Astrocyte (in vitro differentiated cells and primary cell): ENCODE data around the gene PCNT. TPM values are rescaled to one million over a fixed set of nuclear protein-coding genes. Genes with fewer than 3 reads are reported as not detected.

Source experiments
- DNase-seq: peaks from one replicate; pipeline ENCODE4 v3.0.0-alpha.2; 2010; ENCODE audit warnings: low read depth
- FAIRE-seq: peaks from 2 replicates; lab custom pipeline; 2011; peaks lifted over from hg19 to GRCh38; lab: Jason Lieb, UNC
- H2AFZ ChIP-seq: 2 replicates; pipeline ENCODE4 v1.6.0; 2012; ENCODE audit warnings: low read depth, low read length, inconsistent platforms
- H3K27ac ChIP-seq: 2 replicates; pipeline ENCODE4 v1.5.1; 2011; ENCODE audit warnings: low read depth, low read length, inconsistent platforms
- H3K27me3 ChIP-seq: 2 replicates; pipeline ENCODE4 v1.6.0; 2011; ENCODE audit warnings: low read length, inconsistent platforms; ENCODE audit not compliant: insufficient read depth
- H3K36me3 ChIP-seq: 2 replicates; pipeline ENCODE4 v1.5.1; 2011; ENCODE audit warnings: low read length, inconsistent platforms; ENCODE audit not compliant: insufficient read depth
- H3K4me1 ChIP-seq: 2 replicates; pipeline ENCODE4 v1.5.1; 2011; ENCODE audit warnings: low read length, inconsistent platforms; ENCODE audit not compliant: insufficient read depth
- H3K4me2 ChIP-seq: 2 replicates; pipeline ENCODE4 v1.6.0; 2012; ENCODE audit warnings: low read length, inconsistent platforms
- H3K4me3 ChIP-seq: 2 replicates; pipeline ENCODE4 v1.5.1; 2011; ENCODE audit warnings: low read depth, mild to moderate bottlenecking, low read length, inconsistent platforms; ENCODE audit not compliant: insufficient read depth
- H3K79me2 ChIP-seq: 2 replicates; pipeline ENCODE4 v1.6.0; 2012; ENCODE audit warnings: mild to moderate bottlenecking, low read length, inconsistent platforms; ENCODE audit not compliant: insufficient read depth
- H3K9ac ChIP-seq: 2 replicates; pipeline ENCODE4 v1.6.0; 2012; ENCODE audit warnings: mild to moderate bottlenecking, low read length, inconsistent platforms
- H3K9me3 ChIP-seq: 2 replicates; pipeline ENCODE4 v1.5.1; 2012; ENCODE audit warnings: low read depth, mild to moderate bottlenecking, low read length, inconsistent platforms; ENCODE audit not compliant: insufficient read depth
- H4K20me1 ChIP-seq: 2 replicates; pipeline ENCODE4 v1.6.0; 2012; ENCODE audit warnings: low read length, inconsistent platforms; ENCODE audit not compliant: insufficient read depth
- H3K27ac Mint-ChIP-seq: one replicate; pipeline ENCODE4 v1.8.0; 2021; ENCODE audit warnings: mild to moderate bottlenecking, mixed read lengths; ENCODE audit not compliant: unreplicated experiment
- H3K27me3 Mint-ChIP-seq: one replicate; pipeline ENCODE4 v1.8.0; 2021; ENCODE audit warnings: low read depth, mixed read lengths; ENCODE audit not compliant: unreplicated experiment
- H3K36me3 Mint-ChIP-seq: one replicate; pipeline ENCODE4 v1.8.0; 2021; ENCODE audit warnings: low read depth, mixed read lengths; ENCODE audit not compliant: unreplicated experiment
- H3K4me1 Mint-ChIP-seq: one replicate; pipeline ENCODE4 v1.8.0; 2021; ENCODE audit warnings: low read depth, mixed read lengths; ENCODE audit not compliant: unreplicated experiment
- H3K4me3 Mint-ChIP-seq: one replicate; pipeline ENCODE4 v1.8.0; 2021; ENCODE audit warnings: mild to moderate bottlenecking, moderate library complexity, mixed read lengths; ENCODE audit not compliant: unreplicated experiment
- H3K9me3 Mint-ChIP-seq: one replicate; pipeline ENCODE4 v1.8.0; 2021; ENCODE audit warnings: mild to moderate bottlenecking, mixed read lengths; ENCODE audit not compliant: unreplicated experiment
- EZH2 ChIP-seq: IDR thresholded peaks from 2 replicates; pipeline ENCODE4 v1.6.1; 2012; ENCODE audit warnings: mild to moderate bottlenecking, low read length, inconsistent platforms; ENCODE audit not compliant: insufficient read depth
- total RNA-seq: library from RNA; stranded (reverse); gene quantifications from 2 replicates; pipeline ENCODE4 v1.2.1, GENCODE V29; 2021
- TF ChIP-seq, protein P1 (sequence below): IDR thresholded peaks from 2 replicates; pipeline ENCODE4 v1.5.1; 2011; ENCODE audit warnings: low read depth, mild to moderate bottlenecking, inconsistent platforms, low read length, moderate library complexity; ENCODE audit not compliant: insufficient read depth

PCNT gene
- total RNA-seq, 1 donor from 2014 or later: 19.9 TPM

DNA sequence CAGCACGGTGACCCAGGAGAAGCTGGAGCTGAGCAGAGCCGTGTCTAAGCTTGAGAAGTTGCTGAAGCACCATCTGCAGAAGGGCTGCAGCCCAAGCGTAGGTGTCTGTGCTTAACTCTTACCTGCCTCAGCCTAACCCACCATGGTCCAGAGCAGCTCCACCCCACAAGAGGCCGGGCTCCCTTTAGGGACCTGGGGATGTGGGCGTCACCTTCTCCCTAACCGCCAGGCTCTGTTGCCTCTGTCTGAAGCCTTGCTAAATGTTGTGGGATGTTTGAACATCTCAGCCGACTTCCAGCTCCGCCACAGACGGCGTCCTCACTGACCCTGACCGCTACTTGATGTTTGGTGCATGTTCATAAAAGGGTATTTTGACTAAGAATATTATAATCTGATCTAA, 114.3 kb downstream of the PCNT start:
- Histone ChIP-seq H3K9me3 (no peaks in the 10 kb centered on the region), H3K79me2 (no peaks in the 10 kb centered on the region), H4K20me1 (no peaks in the 10 kb centered on the region), H2AFZ (no peak overlapping the region), H3K36me3 (peaks cover 29% of the 10 kb centered on the region), H3K4me2 (no peak overlapping the region), H3K27ac (no peak overlapping the region), H3K27me3 (no peaks in the 10 kb centered on the region), H3K4me1 (no peaks in the 10 kb centered on the region), H3K4me3 (no peak overlapping the region), H3K9ac (no peak overlapping the region)
- TF ChIP-seq, protein P1, sequence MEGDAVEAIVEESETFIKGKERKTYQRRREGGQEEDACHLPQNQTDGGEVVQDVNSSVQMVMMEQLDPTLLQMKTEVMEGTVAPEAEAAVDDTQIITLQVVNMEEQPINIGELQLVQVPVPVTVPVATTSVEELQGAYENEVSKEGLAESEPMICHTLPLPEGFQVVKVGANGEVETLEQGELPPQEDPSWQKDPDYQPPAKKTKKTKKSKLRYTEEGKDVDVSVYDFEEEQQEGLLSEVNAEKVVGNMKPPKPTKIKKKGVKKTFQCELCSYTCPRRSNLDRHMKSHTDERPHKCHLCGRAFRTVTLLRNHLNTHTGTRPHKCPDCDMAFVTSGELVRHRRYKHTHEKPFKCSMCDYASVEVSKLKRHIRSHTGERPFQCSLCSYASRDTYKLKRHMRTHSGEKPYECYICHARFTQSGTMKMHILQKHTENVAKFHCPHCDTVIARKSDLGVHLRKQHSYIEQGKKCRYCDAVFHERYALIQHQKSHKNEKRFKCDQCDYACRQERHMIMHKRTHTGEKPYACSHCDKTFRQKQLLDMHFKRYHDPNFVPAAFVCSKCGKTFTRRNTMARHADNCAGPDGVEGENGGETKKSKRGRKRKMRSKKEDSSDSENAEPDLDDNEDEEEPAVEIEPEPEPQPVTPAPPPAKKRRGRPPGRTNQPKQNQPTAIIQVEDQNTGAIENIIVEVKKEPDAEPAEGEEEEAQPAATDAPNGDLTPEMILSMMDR: no peak
- TF ChIP-seq EZH2: no peak
- peaks cover 16% of the 10 kb centered on the region for H3K36me3 Mint-ChIP-seq
- FAIRE-seq (no peak), DNase-seq (no peak)
- no peaks in the 10 kb centered on the region for H3K4me1 Mint-ChIP-seq
- no peak overlapping the region for H3K27ac Mint-ChIP-seq
- no peaks in the 10 kb centered on the region for H3K9me3 Mint-ChIP-seq
- H3K27me3 Mint-ChIP-seq: no peaks in the 10 kb centered on the region
- no peak overlapping the region for H3K4me3 Mint-ChIP-seq

DNA sequence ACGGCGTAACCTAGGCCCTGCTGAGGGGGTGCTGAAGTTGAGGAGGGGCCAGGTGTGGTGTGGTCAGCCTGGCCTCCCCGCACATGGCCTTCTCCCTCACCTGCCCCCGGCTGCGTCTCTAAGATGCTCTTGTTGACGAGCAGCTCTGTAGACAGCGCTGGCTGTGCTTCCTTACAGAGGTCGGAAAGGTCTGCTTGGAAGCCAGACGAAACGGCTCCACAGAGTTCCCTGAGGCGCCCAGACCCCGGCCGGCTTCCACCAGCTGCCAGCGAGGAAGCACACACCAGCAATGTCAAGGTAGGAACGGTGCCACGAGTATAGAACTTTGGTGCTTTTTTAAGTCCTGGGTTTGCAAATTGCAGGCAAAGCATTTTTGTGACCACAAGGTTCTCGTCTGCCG, 116.0 kb downstream of the PCNT start:
- TF ChIP-seq, protein P1: no peak
- TF ChIP-seq EZH2: no peak
- Histone ChIP-seq H3K79me2 (no peaks in the 10 kb centered on the region), H3K4me1 (no peaks in the 10 kb centered on the region), H2AFZ (no peak overlapping the region), H3K36me3 (peaks cover 32% of the 10 kb centered on the region), H3K9me3 (no peaks in the 10 kb centered on the region), H3K4me2 (no peak overlapping the region), H3K27ac (no peak overlapping the region), H3K27me3 (no peaks in the 10 kb centered on the region), H3K4me3 (no peak overlapping the region), H4K20me1 (no peaks in the 10 kb centered on the region), H3K9ac (no peak overlapping the region)
- DNase-seq (no peak), FAIRE-seq (no peak)
- Mint-ChIP-seq H3K36me3 (peaks cover 16% of the 10 kb centered on the region), H3K27ac (no peak overlapping the region), H3K4me3 (no peak overlapping the region), H3K27me3 (no peaks in the 10 kb centered on the region), H3K9me3 (no peaks in the 10 kb centered on the region), H3K4me1 (no peaks in the 10 kb centered on the region)

DNA sequence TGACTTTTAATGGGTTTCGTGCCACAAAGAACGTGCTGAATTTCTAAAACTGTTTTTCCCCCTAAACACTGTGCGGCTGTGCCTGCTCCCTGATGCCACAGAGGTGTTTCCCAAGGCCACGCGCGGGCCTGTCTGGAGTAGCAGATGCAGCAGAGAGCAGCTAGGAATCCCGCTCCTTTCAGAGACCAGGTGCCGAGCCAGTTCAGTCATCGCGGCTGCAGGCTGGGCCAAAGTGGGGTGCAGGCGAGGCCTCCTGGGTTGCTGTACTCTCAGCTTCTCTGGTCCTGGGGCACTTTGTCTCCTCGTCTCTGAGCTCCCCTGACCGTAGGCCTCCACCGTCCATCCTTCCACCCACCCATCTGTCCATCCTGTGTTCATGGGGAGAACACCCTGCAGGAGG, 117.4 kb downstream of the PCNT start:
- Histone ChIP-seq H3K36me3 (peaks cover 31% of the 10 kb centered on the region), H3K9ac (no peak overlapping the region), H3K27ac (no peak overlapping the region), H3K4me2 (no peak overlapping the region), H3K4me3 (no peak overlapping the region), H4K20me1 (no peaks in the 10 kb centered on the region), H3K79me2 (no peaks in the 10 kb centered on the region), H2AFZ (no peak overlapping the region), H3K4me1 (no peaks in the 10 kb centered on the region), H3K27me3 (no peaks in the 10 kb centered on the region), H3K9me3 (no peaks in the 10 kb centered on the region)
- H3K4me3 Mint-ChIP-seq: no peak overlapping the region
- peaks cover 15% of the 10 kb centered on the region for H3K36me3 Mint-ChIP-seq
- TF ChIP-seq EZH2: no peak
- TF ChIP-seq, protein P1: no peak
- no peaks in the 10 kb centered on the region for H3K9me3 Mint-ChIP-seq
- no peak for FAIRE-seq
- H3K27ac Mint-ChIP-seq: no peak overlapping the region
- no peaks in the 10 kb centered on the region for H3K4me1 Mint-ChIP-seq
- DNase-seq: no peak
- H3K27me3 Mint-ChIP-seq: no peaks in the 10 kb centered on the region
